GM11168 (cell line): ENCODE measurements around the gene MVD.

Experiments used
- in situ Hi-C: fragments of 300-500 bp; cut with MboI; formaldehyde crosslinking; loops from one replicate; pipeline ENCODE4 v1.12.0; 2022; ENCODE audit warnings: low sequenced_read_pairs; ENCODE audit not compliant: unreplicated experiment

The MVD gene

GRCh38 chr16:88662843-88663606 lies at the start of gene MVD:
Gene MVD, minus strand, starts transcription at chr16:88663091. Its CDS starts 11 bp downstream, at chr16:88663080.
- in situ Hi-C loops = no loop called here

GRCh38 chr16:88712362-88712979 lies 49.6 kb upstream of the MVD start:
- in situ Hi-C loops = no loop called here

- in situ Hi-C loops = no loop called here
Observed at GRCh38 chr16:88711750-88712340, 49.0 kb upstream of the MVD start.

- in situ Hi-C loops = no loop called here
Observed at GRCh38 chr16:88710556-88710955, 47.7 kb upstream of the MVD start.

GRCh38 chr16:88706965-88707826 lies 44.3 kb upstream of the MVD start:
- in situ Hi-C loops = no loop called here

GRCh38 chr16:88706229-88706964 lies 43.5 kb upstream of the MVD start, which contains the start of the genes CTU2 and RNF166:
Gene CTU2, plus strand, starts transcription at chr16:88706503. Its CDS starts 28 bp downstream, at chr16:88706531.
Gene RNF166, minus strand, starts transcription at chr16:88706408. Its CDS starts 83 bp downstream, at chr16:88706325.
- in situ Hi-C loops = no loop called here

- in situ Hi-C loops = no loop called here
Observed at GRCh38 chr16:88705801-88706228, 42.9 kb upstream of the MVD start.

- in situ Hi-C loops = no loop called here
Observed at GRCh38 chr16:88705076-88705684, 42.3 kb upstream of the MVD start.

- in situ Hi-C loops = no loop called here
Observed at GRCh38 chr16:88703486-88704309, 40.8 kb upstream of the MVD start.

- in situ Hi-C loops = no loop called here
Observed at GRCh38 chr16:88702371-88703210, 39.7 kb upstream of the MVD start.

GRCh38 chr16:88701581-88702370 lies 38.9 kb upstream of the MVD start:
- in situ Hi-C loops = no loop called here

GRCh38 chr16:88700636-88701482 lies 38.0 kb upstream of the MVD start:
- in situ Hi-C loops = no loop called here

GRCh38 chr16:88700322-88700635 lies 37.4 kb upstream of the MVD start:
- in situ Hi-C loops = no loop called here

- in situ Hi-C loops = no loop called here
Observed at GRCh38 chr16:88699180-88699579, 36.3 kb upstream of the MVD start.

- in situ Hi-C loops = no loop called here
Observed at GRCh38 chr16:88698646-88699045, 35.8 kb upstream of the MVD start.
